ENCODE data around the gene ATXN7L3B. TPM values are rescaled to one million over a fixed set of nuclear protein-coding genes. Genes with fewer than 3 reads are reported as not detected.

ATXN7L3B gene
- total and polyA plus RNA-seq, 9 of the 15 experiments (the other 6 are each of a cell fraction or from before 2014, with no cell fraction given), result 10.3 to 40.5 (median 31.0) TPM

DNA sequence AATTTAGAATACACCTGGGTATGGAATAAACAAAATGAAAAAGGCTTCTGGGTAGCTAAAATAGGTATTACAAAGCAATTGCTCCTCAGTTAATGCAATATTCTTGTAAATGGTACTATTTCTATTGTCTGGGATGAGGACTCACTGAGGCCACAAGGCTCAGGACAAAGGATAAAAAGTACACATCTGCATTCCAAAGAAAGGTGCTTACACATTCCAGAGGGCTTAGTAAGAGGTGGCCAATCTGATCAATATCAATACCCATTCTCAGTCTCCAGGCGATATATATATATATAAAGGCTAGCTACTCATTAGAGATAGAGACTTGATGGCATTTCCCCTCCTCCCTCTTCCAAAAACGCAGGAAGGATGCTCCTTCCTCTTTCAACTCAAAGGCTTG is 43.8 kb downstream of the ATXN7L3B start:
- H3K4me1 ChIP-seq (replicated peaks in 1 of 2; ENCODE audit: control insufficient read depth in 2 of 2, insufficient read depth in 2 of 2, low read length in 2 of 2), result no peaks in the 10 kb centered on the region
- no peaks in the 10 kb centered on the region for H3K36me3 ChIP-seq (ENCODE audit: control insufficient read depth, insufficient read depth, low read length)
- H3K79me2 ChIP-seq (ENCODE audit: control insufficient read depth, insufficient read depth, low read length), result no peaks in the 10 kb centered on the region
- H2AFZ ChIP-seq (ENCODE audit: low read depth, low read length), result no peak overlapping the region
- ChIA-PET CTCF (ENCODE audit: low intra/inter-chr PET ratio) (no interaction called here), POLR2A (no interaction called here)
- no peaks in the 10 kb centered on the region for H3K9me3 ChIP-seq (replicated peaks; ENCODE audit: control insufficient read depth, insufficient read depth, low read depth, low read length)
- no peak overlapping the region for H3K9ac ChIP-seq (ENCODE audit: insufficient read depth in 1 of 2, low read depth in 2 of 2, low read length in 2 of 2)
- DNase-seq (ENCODE audit: extremely low read depth in 1 of 4, low spot score in 3 of 4) (no peak), FAIRE-seq (no peak), ATAC-seq (no peak)
- intact Hi-C loops (cut with micrococcal nuclease), result no loop called here
- H3K27ac ChIP-seq (ENCODE audit: extremely low read depth, low read depth, low read length), result no peak overlapping the region
- no peak for TF ChIP-seq IRF2 (CRISPR knock-in tag; IDR thresholded peaks at IDR 0.05)
- TF ChIP-seq TEAD4 (IDR thresholded peaks at IDR 0.05; ENCODE audit: low read length), result no peak
- TF ChIP-seq TEAD4 (CRISPR knock-in tag; IDR thresholded peaks at IDR 0.05; ENCODE audit: borderline replicate concordance), result no peak
- no peak for TF ChIP-seq BCOR (IDR thresholded peaks at IDR 0.05)
- TF ChIP-seq FUS (optimal IDR thresholded peaks at IDR 0.05; ENCODE audit: low read depth, low read length), result no peak
- TF ChIP-seq TARDBP (IDR thresholded peaks at IDR 0.05), result no peak
- TF ChIP-seq, protein P1, sequence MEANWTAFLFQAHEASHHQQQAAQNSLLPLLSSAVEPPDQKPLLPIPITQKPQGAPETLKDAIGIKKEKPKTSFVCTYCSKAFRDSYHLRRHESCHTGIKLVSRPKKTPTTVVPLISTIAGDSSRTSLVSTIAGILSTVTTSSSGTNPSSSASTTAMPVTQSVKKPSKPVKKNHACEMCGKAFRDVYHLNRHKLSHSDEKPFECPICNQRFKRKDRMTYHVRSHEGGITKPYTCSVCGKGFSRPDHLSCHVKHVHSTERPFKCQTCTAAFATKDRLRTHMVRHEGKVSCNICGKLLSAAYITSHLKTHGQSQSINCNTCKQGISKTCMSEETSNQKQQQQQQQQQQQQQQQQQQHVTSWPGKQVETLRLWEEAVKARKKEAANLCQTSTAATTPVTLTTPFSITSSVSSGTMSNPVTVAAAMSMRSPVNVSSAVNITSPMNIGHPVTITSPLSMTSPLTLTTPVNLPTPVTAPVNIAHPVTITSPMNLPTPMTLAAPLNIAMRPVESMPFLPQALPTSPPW (CRISPR knock-in tag; IDR thresholded peaks at IDR 0.05), result no peak
- no peak for TF ChIP-seq RAD21 (CRISPR knock-in tag; conservative IDR thresholded peaks at IDR 0.05 in 1 of 2, IDR thresholded peaks at IDR 0.05 in 1 of 2)
- no peak for TF ChIP-seq EP300 (IDR thresholded peaks at IDR 0.05; ENCODE audit: low read length)
- TF ChIP-seq ZNF561 (CRISPR knock-in tag; conservative IDR thresholded peaks at IDR 0.05), result no peak
- TF ChIP-seq HDAC1 (IDR thresholded peaks at IDR 0.05), result no peak
- TF ChIP-seq KDM2B (CRISPR knock-in tag; IDR thresholded peaks at IDR 0.05), result no peak
- TF ChIP-seq HDAC3 (IDR thresholded peaks at IDR 0.05; ENCODE audit: borderline replicate concordance, partially characterized antibody), result no peak
- TF ChIP-seq, protein P2, sequence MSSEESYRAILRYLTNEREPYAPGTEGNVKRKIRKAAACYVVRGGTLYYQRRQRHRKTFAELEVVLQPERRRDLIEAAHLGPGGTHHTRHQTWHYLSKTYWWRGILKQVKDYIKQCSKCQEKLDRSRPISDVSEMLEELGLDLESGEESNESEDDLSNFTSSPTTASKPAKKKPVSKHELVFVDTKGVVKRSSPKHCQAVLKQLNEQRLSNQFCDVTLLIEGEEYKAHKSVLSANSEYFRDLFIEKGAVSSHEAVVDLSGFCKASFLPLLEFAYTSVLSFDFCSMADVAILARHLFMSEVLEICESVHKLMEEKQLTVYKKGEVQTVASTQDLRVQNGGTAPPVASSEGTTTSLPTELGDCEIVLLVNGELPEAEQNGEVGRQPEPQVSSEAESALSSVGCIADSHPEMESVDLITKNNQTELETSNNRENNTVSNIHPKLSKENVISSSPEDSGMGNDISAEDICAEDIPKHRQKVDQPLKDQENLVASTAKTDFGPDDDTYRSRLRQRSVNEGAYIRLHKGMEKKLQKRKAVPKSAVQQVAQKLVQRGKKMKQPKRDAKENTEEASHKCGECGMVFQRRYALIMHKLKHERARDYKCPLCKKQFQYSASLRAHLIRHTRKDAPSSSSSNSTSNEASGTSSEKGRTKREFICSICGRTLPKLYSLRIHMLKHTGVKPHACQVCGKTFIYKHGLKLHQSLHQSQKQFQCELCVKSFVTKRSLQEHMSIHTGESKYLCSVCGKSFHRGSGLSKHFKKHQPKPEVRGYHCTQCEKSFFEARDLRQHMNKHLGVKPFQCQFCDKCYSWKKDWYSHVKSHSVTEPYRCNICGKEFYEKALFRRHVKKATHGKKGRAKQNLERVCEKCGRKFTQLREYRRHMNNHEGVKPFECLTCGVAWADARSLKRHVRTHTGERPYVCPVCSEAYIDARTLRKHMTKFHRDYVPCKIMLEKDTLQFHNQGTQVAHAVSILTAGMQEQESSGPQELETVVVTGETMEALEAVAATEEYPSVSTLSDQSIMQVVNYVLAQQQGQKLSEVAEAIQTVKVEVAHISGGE (CRISPR knock-in tag; IDR thresholded peaks at IDR 0.05), result no peak
- TF ChIP-seq NUFIP1 (IDR thresholded peaks at IDR 0.05; ENCODE audit: partially characterized antibody), result no peak
- no peak for TF ChIP-seq ESRRB (CRISPR knock-in tag; IDR thresholded peaks at IDR 0.05; ENCODE audit: borderline replicate concordance)
- TF ChIP-seq TAF9B (IDR thresholded peaks at IDR 0.05; ENCODE audit: partially characterized antibody), result no peak
- no peaks in the 10 kb centered on the region for H3K27me3 ChIP-seq (ENCODE audit: control insufficient read depth in 2 of 2, insufficient read depth in 2 of 2, low read length in 2 of 2)
- no TSS peak for BruUV-seq (replicated peaks)
- in situ Hi-C loops (cut with MboI), result no loop called here
- H3K4me3 ChIP-seq, result no peak overlapping the region
- 0% methylated on average over 2 of the region's 2 CpGs for WGBS (ENCODE audit: insufficient coverage, low coverage, missing lambda C conversion rate)
- H4K20me1 ChIP-seq (replicated peaks; ENCODE audit: control insufficient read depth, insufficient read depth, low read length), result no peaks in the 10 kb centered on the region
- H3K9me1 ChIP-seq (ENCODE audit: control insufficient read depth, insufficient read depth, low read length), result no peaks in the 10 kb centered on the region
- H3K4me2 ChIP-seq (ENCODE audit: insufficient read depth, low read length), result no peak overlapping the region
